Measurements from ENCODE around the gene NIPA2.

NIPA2 gene

DNA sequence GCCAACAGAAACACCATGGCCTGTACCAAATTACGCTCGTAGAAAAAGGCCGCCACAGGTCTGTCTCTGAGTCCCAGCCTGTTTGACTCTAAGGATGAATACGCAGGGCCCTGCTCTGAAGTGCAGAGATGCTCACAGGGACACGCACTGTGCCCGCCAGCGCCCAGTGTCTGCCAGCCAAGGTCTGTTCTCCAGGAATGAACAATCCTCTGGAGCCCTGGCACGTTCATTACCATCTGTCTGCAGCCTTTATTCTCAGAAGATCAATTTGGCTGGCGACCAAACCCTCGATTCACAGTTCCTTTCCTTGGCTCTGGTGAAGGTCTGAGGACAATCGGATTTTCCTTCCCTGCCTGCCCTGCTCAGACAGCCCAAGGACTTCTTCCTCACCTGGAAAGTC lies 66.3 kb downstream of the NIPA2 start:
- DNase-seq: no peak

DNA sequence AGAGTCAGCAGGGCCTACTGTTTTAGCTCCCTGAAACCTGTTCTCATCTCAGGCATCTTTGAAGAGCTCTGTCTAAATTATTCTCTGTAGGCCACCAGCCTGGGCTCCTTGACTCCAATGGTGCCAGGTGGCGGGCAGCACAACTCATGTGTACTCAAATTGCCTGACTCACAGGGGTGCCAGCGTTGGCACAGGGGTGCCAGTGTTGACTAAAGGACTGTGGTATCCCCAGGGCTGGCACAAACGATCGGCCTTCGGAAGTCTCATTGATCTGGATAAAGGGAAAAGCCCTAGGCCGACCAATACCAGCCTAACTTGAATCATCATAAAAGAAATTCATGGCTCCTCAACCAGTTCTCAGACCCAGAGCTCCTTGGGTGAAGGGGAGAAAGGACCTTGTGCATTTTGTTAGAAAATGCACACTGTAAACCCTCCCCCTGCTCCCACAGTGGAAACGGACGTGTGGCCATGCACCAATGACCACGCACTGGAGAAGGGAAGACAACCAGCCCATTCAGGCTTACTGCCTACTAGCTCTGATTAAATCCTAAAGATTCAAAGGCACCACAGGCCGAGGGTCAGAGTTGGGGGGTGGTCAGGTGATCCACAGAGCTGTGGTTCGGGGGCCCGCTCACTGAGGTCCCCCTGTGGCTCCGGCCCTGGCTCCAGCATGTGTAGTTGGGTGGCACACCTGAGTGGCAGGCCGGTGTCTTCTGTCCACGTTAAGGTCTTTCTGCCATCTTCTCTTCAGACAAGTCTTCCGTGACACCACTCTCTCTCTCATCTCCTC lies 68.9 kb downstream of the NIPA2 start:
- no peak for DNase-seq

DNA sequence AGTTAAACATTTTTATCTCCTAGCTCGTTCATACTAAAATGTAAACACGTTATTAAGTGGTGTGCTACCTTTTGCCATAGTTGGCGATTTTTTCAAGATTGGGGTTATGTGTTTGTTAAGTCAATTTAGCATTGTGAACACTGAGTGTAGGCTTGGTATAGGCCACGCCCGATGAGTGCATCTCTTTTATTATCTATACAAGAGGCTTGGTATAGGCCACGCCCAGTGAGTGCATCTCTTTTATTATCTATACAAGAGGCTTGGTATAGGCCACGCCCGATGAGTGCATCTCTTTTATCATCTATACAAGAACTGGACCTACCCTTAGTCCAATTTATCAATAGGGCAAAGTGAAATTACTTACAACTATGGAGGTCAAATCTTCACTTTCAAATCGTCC lies 70.4 kb downstream of the NIPA2 start:
- DNase-seq: no peak

DNA sequence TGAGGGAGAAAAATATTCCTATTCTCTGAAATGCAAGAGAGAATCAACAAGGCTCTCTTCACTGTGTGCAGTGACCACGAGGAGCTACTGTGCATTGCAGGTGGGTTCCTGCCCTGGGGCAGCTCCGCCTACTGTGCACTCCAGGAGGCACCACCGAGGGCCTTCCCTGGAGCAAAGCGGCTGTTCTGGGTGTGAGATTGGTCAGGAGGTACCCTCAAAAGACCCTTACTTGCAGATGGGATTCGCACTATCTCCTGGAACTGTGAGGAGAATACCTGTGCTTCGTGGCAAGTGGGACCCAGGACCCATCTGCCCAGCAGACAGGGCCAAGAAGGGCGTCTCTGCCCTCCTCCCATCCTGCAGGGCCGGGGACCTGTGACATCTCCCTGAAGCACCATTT lies 72.8 kb downstream of the NIPA2 start:
- DNase-seq: no peak

DNA sequence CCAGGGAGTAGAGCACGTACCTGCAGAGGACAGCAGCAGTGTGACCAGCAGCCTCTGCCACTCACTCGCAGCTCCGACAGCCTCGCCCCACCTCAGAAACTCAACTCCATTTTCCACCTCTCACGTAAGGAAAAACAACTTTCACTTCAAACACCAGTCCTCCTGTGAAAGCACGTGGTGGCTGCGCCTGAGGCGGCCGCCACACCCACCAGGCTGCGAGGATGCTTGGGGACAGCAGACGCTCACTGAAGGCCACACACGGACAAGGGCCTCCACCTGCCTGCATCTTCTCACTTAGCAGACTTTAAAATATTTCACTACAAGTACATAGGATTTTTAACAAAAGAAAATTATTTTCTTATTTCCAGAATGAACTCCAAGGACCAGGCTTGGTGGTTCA lies 73.8 kb downstream of the NIPA2 start:
- DNase-seq: no peak

DNA sequence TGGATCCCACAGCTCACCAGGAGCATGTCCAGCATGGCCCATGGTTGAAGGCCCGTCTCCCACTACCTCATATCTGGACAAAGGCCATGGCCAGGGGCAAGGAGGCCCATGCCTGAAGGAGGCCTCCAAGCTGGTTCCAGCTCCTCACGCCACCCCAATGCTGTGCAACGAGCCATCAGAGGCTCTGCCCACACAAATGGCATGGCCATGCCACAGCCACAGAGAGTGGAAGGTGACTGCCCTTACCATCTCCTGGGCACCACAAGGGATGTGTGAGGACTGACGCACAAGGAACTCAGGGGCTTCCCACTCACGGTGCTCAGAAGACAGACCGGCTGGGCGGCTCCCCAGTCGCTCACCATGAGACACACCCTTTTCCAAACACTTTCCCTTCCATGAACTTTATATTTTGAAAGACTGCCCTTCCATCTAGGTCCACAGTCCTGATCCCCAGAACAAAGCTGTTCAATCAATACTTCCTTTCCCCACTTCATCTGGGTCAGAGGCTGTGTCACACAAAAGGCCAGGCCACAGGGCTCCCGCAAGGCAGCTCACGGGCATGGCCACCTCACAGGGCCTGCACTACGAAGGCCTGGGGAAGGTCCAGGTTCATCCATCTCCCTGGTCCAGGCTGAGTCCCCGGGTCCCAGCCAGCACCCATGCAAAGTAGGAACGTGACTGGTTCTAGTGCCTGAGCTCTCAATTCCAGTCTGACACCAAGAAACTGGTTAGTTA lies 75.3 kb downstream of the NIPA2 start:
- no peak for DNase-seq

DNA sequence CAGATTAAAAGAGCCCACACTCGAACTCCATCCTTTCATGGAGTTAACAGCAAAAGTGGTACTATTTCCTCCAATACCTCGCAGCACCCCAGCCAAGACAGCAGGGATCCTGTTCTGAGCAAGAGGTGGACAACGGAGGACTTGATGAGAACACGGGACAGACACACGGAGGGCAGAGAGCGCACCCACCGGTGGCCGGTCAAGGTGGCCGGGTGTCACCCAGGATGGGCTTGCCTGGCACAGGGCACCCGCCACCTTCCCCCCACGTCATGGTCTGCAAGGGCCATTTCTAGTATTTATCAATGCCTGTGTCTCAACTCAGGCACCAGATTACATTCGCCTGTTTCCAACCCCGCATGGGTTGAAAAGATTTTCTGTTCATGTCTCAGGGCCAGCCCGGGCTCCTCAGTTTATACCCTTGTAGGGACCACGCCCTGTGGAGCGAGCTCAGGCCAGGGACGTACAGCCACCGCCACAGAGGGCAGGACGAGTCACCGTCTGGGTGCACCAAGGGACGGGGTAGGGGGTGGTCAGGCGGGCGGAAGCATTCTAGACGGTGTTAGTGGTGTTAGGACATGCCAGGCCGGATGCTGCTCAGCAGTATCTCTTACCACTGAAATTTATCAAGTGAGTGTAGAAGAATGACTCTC lies 77.5 kb downstream of the NIPA2 start:
- DNase-seq: no peak

DNA sequence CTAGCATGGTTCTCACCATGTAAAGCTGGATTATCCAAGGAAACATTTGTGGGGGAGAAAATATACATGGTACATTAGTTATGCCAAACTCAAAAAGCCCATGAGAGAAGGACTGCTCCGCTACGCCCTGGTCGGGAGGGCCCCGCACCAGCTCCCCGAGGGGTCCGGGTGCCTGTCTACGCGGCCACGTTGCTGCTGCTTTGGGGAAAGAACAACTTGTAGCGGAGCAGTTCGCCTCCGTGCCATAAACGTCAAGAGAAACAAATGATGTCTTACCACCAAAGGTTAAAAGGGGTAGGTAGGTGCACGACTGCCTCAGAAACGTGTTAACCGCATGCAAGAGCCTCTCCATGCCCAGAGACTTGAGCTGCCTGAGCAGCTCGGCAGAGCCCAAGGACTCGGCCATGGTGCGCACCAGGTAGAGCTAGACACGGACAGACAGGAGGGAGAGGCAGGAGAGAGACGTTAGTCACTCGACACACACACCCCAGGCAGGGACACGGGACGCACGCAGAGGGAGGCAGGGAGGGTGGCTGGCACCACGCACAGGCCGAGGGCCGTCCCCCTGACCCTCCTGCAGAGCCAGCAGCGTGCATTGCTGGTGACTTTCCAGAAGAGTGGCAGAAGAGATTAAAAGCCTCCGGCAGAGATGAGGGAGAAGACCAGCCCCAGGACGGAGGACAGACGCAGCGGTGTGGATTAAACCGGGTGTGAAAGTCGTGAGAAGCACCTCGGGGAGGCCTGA lies 78.3 kb downstream of the NIPA2 start:
- DNase-seq: no peak

DNA sequence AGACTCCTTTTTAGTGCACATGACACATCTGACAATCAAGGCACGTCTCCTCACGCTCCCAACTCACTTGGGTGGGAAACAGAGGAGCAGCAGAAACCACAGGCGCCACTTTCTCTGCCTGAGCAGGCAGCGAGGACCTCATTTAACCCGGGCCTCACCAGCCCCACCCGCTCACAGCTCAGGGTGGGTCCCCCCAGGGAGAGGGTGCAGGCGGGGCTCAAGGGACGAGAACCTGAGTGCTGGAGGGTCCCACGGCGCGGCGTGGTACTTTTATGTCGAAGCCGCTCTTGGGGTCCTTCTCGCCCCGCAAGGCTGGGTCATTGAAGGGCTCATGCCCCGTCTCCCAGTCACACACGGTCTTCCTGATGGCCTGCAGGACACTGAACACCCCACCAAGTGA lies 79.1 kb downstream of the NIPA2 start:
- DNase-seq: no peak
